OCI-LY1 (cell line): Measurements from ENCODE around the gene COL12A1.

ENCODE experiments used
- EZH2 ChIP-seq: fragments of 200-600 bp; sonication (generic), shearing (Covaris generic); IDR thresholded peaks from 2 replicates; pipeline ENCODE4 v1.8.0; 2017; ENCODE audit warnings: borderline replicate concordance, mixed run types, mild to moderate bottlenecking, antibody characterized with exemption, low read length, moderate library complexity, mixed read lengths
- TF ChIP-seq, protein P1 (sequence below): fragments of 200-600 bp; sonication (generic), shearing (Covaris generic); IDR thresholded peaks from 2 replicates; pipeline ENCODE4 v1.5.1; 2017; ENCODE audit warnings: mild to moderate bottlenecking, antibody characterized with exemption, low read length, moderate library complexity, mixed read lengths

DNA sequence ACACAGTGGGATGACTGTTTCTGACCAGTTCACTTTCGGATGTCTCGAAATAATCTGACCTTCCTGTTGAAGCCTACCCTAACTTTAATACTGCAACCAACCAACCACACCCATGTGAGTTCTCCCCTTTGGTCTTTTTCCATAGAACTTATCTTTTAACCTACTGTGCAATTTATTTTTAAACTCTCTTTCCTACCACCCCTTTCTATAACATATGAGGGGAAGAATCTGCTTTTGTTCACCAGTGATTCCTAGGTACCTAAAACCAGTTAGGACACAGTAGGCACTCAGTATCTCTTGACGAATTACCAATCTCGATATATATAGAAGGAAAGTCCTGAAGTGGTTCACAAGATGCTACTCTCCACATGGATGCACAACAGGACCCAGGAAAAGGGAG lies 30.8 kb upstream of the COL12A1 start:
- TF ChIP-seq, protein P1, sequence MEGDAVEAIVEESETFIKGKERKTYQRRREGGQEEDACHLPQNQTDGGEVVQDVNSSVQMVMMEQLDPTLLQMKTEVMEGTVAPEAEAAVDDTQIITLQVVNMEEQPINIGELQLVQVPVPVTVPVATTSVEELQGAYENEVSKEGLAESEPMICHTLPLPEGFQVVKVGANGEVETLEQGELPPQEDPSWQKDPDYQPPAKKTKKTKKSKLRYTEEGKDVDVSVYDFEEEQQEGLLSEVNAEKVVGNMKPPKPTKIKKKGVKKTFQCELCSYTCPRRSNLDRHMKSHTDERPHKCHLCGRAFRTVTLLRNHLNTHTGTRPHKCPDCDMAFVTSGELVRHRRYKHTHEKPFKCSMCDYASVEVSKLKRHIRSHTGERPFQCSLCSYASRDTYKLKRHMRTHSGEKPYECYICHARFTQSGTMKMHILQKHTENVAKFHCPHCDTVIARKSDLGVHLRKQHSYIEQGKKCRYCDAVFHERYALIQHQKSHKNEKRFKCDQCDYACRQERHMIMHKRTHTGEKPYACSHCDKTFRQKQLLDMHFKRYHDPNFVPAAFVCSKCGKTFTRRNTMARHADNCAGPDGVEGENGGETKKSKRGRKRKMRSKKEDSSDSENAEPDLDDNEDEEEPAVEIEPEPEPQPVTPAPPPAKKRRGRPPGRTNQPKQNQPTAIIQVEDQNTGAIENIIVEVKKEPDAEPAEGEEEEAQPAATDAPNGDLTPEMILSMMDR = no peak
- no peak for TF ChIP-seq EZH2
